DMS79 treated with DMSO at 0.1 percent for 48 hours (cell line): ENCODE data around the gene RHOF.

Experiments used
- DNase-seq: peaks from one replicate; lab custom pipeline; 2025; lab: John Stamatoyannopoulos, UW

RHOF gene

DNA sequence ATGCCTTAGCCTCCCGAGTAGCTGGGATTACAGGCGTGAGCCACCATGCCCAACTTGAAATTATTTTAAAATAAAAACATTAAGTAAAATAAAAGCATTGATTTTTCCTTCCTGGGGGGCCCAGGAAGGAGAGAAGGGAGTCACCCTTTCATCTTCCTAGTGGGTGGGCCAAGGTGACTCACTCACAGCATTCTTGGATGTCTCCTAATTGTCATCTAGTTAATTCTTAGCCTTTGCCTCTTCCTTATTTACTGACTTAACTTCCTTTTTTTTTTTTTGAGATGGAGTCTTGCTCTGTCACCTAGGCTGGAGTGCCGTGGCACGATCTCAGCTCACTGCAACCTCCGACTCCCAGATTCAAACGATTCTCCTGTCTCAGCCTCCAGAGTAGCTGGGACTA lies 51.7 kb downstream of the RHOF start:
- no peak for DNase-seq

DNA sequence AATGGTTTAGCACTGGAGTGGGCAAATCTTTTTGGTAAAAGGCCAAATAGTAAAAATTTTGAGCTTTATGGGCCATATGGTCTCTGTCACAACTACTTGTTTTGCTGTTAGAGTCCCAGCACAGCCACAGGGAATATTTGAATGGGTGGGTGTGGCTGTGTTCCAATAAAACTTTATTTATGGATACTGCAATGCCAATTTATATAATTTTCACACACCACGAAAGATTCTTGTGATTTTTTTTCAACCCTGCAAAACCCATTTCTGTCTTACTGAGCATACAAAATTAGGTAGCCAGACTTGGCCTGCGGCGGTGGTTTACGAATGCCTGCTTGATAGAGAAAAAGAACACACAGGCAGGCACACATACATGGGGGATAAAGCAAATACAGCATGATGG lies 52.6 kb downstream of the RHOF start:
- DNase-seq: no peak

DNA sequence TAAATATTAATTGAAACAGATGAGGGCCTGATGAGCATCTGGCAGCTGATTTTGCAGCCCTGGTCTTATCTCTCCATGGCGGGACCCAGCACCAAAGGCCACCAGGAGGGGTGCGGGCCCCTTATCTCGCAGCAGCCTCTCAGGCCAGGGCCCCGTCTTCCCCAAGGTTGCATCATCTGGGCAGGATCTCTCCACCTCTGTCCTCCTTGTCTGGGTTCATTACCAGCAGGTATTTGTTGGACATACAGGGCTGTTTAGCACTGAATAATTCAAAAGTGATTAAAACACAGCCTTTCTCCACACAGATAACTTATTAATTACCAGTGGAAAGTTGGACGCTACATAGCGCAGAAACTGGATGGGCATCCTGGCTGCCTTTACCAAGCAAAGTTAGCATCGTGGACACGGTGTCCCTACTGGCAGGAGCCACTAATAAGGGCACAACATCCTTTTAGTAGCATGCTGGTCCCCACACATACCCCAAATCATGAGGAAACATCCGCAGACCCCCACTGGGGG lies 55.1 kb downstream of the RHOF start:
- no peak for DNase-seq

DNA sequence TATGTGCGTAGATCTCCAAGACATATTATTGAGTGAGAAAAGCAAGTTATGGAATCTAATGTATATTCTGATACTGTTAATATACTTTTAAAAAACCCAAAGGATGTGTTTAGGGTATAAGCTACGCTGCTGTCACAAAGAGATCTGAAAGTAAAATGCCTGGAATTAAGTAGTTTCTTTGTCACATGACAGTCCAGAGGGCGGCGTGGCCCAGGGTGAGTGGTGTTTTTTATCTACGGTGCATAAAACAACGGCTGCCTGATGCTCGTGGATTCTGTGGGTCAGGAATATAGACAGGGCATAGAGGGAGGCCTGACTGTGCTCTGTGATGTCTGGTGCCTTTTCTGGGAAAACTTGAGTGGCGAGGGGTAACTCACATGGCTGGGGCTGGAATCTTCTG lies 59.6 kb downstream of the RHOF start:
- DNase-seq: no peak

DNA sequence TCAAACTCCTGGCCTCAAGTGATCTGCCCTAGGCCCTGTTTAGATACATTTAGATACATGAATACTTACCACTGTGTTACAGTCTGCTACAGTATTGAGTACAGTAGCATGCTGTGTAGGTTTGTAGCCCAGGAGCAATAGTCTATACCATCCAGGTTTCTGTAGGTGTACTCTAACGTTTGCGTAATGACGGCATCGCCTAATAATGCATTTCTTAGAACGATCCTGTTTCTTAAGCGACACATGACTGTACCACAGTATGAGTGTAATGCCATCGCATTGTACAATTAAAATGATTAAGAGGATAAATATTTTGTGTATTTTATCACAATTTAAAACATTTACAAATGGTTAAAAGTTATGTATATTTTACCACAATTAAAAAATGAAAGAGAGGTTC lies 62.0 kb downstream of the RHOF start:
- no peak for DNase-seq

DNA sequence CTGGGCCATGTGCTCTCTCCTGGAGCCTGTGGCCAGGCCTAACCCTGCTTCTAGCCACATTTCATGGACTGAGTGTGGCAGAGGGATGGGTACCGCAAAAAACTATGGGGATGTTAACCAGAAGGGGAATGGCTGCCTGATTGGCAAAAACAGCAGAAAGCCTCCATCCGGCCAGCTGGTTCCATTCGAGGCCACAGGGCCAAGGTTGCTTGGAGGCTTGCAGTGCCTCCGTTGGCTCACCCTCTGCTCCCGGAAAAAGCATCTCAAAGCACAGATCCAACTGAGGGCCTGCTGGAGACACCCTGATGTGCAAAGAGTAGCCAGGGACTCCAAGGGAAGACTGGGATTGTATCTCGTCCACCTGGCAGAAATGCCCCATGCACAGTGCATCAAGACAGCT lies 64.5 kb downstream of the RHOF start:
- no peak for DNase-seq
